ENCODE data around the gene SCARB1.
"Not testable (repeated sequence)": the region's sequence is repeated elsewhere in the genome, so short reads cannot be mapped to it uniquely, and the experiment has no call there.

The SCARB1 gene

GRCh38 chr12:124883263-124884130, 19.8 kb upstream of the SCARB1 start:
- no peak for DNase-seq

- DNase-seq, result no peak
Measured at GRCh38 chr12:124881123-124881522, 17.5 kb upstream of the SCARB1 start.

GRCh38 chr12:124880335-124880734, 16.7 kb upstream of the SCARB1 start:
- DNase-seq, result not testable (repeated sequence)

- no peak for DNase-seq
Measured at GRCh38 chr12:124878795-124879516, 15.3 kb upstream of the SCARB1 start.

- no peak for DNase-seq
Measured at GRCh38 chr12:124877423-124877822, 13.8 kb upstream of the SCARB1 start.

GRCh38 chr12:124876171-124876570, 12.5 kb upstream of the SCARB1 start:
- no peak for DNase-seq

GRCh38 chr12:124875803-124876132, 12.1 kb upstream of the SCARB1 start:
- no peak for DNase-seq

- no peak for DNase-seq
Measured at GRCh38 chr12:124874988-124875802, 11.5 kb upstream of the SCARB1 start.

- DNase-seq, result no peak
Measured at GRCh38 chr12:124874188-124874587, 10.5 kb upstream of the SCARB1 start.

- no peak for DNase-seq
Measured at GRCh38 chr12:124872068-124872719, 8.5 kb upstream of the SCARB1 start.

- no peak for DNase-seq
Measured at GRCh38 chr12:124871297-124871696, 7.6 kb upstream of the SCARB1 start.

GRCh38 chr12:124870515-124870914, 6.9 kb upstream of the SCARB1 start:
- DNase-seq, result no peak

GRCh38 chr12:124869059-124869665, 5.5 kb upstream of the SCARB1 start:
- DNase-seq, result no peak

- no peak for DNase-seq
Measured at GRCh38 chr12:124868252-124869058, 4.8 kb upstream of the SCARB1 start.

- no peak for DNase-seq
Measured at GRCh38 chr12:124867401-124867930, 3.8 kb upstream of the SCARB1 start.

GRCh38 chr12:124866883-124867400, 3.3 kb upstream of the SCARB1 start:
- DNase-seq, result no peak

- no peak for DNase-seq
Measured at GRCh38 chr12:124866195-124866882, 2.7 kb upstream of the SCARB1 start.

- DNase-seq, result no peak
Measured at GRCh38 chr12:124865728-124866127, 2.1 kb upstream of the SCARB1 start.

- no peak for DNase-seq
Measured at GRCh38 chr12:124864326-124864752, 675 bp upstream of the SCARB1 start.

GRCh38 chr12:124862768-124863415, 772 bp downstream of the SCARB1 start:
- no peak for DNase-seq
